HFF-Myc (cell line): Measurements from ENCODE around the gene SALL2.
A peak's percentile ranks its signal among the peaks of the same experiment; 100 is the strongest.

Experiments
- DNase-seq: peaks from one replicate; pipeline ENCODE4 v3.0.0-alpha.2; 2011; ENCODE audit warnings: low read depth; ENCODE audit errors: extremely low read depth
- H3K4me3 ChIP-seq: replicated peaks from 2 replicates; pipeline ENCODE4 v1.5.1; 2011; ENCODE audit warnings: low read depth, mild to moderate bottlenecking, control low read depth, low read length
- TF ChIP-seq, protein P1 (sequence below): IDR thresholded peaks from 2 replicates; pipeline ENCODE4 v1.5.1; 2012; ENCODE audit warnings: mild to moderate bottlenecking, low read depth, low read length, control low read depth; ENCODE audit errors: missing control alignments

Gene SALL2

DNA sequence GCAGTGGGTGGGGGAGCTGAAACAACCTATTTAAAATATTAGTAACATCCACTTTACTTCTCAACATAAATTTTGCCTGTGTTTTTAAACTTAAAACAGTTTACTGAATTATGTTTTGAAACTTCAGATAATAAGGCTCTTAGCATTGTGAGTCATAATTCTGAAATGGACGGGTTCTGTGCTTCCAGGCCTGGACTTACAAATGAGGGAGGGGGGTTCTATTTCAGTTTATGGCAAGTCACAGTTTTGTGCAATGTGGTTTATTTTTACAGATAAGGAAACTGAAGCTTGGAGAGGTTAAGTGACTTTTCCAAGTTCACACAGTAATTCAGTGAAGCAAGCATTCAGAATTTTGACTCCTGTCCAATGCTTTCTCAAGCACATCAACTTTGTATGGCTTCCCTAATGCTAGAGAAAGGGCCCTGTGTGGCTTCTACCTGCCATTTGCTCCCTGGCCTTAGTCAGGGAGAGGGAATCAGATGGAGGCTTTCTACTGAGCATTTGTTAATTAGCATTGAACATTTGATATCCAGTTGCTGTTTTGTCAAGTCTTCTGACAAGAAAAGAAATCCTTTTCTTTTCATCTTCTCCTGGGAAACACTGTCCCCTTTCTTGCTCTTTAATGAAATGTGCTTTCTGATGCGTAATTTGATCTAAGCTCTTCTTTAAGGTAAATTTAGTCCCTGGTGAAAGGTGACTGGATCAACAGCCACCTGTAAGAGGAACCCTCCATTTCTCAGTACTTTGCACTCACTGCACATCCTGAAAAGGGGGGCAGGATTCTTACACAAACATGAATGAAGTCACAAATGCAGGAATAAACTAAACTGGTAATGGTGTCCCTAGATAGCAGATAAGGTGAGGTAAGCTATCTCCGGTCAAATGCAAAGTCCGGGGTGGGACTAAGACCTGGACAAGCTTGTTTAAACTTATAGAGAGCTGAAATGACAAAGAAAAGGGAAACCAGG lies 2.5 kb upstream of the SALL2 start:
- no peak overlapping the region for H3K4me3 ChIP-seq
- DNase-seq, result no peak
- TF ChIP-seq, protein P1, sequence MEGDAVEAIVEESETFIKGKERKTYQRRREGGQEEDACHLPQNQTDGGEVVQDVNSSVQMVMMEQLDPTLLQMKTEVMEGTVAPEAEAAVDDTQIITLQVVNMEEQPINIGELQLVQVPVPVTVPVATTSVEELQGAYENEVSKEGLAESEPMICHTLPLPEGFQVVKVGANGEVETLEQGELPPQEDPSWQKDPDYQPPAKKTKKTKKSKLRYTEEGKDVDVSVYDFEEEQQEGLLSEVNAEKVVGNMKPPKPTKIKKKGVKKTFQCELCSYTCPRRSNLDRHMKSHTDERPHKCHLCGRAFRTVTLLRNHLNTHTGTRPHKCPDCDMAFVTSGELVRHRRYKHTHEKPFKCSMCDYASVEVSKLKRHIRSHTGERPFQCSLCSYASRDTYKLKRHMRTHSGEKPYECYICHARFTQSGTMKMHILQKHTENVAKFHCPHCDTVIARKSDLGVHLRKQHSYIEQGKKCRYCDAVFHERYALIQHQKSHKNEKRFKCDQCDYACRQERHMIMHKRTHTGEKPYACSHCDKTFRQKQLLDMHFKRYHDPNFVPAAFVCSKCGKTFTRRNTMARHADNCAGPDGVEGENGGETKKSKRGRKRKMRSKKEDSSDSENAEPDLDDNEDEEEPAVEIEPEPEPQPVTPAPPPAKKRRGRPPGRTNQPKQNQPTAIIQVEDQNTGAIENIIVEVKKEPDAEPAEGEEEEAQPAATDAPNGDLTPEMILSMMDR, result no peak

DNA sequence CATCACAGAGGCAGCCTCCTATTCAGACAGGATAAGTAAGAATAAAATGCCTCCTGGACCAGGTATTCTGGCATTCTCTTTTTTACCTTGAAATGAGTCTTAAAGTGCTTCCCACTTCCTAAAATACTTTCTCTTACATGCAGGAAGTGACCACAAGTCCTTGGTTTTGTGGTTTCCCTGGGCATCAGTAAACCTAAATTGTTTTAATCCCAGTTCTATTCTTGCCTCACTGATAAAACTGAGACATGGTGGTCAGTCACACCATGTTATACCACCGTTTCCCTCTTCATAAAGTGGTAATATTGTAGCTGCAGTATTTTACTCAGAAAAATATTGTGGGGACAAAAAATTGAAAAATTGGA lies 1.2 kb upstream of the SALL2 start:
- TF ChIP-seq, protein P1, result no peak
- no peak for DNase-seq
- no peak overlapping the region for H3K4me3 ChIP-seq

DNA sequence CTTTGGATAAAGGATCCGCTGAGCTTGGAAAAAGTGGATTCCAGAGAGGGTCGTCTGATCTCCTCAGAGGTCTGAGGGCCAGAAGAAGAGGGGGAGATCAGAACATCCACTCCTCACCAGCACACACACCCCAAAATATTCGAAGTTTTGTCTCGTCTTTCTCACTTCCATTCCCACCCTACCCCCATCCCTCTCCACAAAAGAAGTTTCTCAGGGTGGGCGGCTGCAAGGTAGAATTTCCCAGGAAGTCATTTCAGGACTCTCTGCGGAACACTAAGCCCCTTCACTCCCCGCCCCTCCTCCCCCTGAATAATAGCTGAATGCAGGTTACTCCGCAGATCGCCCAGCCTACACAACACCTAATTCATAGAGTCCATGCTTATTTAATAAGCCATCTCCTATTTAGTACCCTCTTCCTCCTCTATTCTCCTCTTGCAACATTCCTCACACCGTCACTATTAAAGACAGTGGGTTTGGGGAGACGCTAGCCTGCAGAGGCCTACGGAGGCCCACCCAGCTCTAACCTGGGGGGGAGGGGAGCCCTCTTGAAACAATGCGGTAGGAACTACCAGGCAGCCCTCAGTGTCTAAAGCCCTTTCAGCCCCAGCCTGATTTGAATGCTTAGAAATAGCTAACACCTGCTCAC lies 649 bp upstream of the SALL2 start:
- TF ChIP-seq, protein P1, result no peak
- H3K4me3 ChIP-seq, result peak overlapping the region; percentile 53
- DNase-seq, result no peak

- TF ChIP-seq, protein P1, result no peak
- DNase-seq, result no peak
Observed at GRCh38 chr14:21525571-21525961, 580 bp downstream of the SALL2 start.

GRCh38 chr14:21524575-21525490 lies 1.3 kb downstream of the SALL2 start:
- peak overlapping the region; percentile 53 for H3K4me3 ChIP-seq
- TF ChIP-seq, protein P1, result no peak
- DNase-seq, result no peak

More at GRCh38 chr14:21525571-21525961, 580 bp downstream of the SALL2 start:
- H3K4me3 ChIP-seq, result peak overlapping the region; percentile 53

DNA sequence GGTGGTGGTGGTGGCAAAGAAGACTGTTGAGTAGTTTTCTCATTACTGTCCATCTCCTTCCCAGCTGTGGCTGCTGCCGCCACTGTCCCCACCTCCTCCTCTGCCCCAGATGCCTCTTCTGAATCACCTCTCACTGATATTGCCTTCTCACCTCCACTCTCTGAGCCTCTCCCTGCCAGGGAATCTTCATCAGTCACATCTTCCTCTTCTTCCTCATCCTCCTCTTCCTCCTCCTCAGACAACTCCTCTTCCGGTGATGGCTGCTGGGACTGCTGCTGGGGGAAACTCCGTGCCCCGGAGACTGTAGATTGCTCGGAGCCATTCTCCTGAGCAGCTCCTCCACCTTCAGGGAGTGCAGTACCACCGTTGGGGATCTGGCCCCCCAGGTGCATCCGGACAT lies 2.9 kb downstream of the SALL2 start:
- DNase-seq, result no peak
- H3K4me3 ChIP-seq, result no peak overlapping the region
- TF ChIP-seq, protein P1, result no peak
